HG03097 (cell line): ENCODE data around the gene IQSEC2.

ENCODE experiments used
- ATAC-seq: cut with Tn5 transposase; IDR thresholded peaks from one replicate; pipeline ENCODE4 v1.9.1; 2021; ENCODE audit not compliant: unreplicated experiment, low FRiP score

Gene IQSEC2

DNA sequence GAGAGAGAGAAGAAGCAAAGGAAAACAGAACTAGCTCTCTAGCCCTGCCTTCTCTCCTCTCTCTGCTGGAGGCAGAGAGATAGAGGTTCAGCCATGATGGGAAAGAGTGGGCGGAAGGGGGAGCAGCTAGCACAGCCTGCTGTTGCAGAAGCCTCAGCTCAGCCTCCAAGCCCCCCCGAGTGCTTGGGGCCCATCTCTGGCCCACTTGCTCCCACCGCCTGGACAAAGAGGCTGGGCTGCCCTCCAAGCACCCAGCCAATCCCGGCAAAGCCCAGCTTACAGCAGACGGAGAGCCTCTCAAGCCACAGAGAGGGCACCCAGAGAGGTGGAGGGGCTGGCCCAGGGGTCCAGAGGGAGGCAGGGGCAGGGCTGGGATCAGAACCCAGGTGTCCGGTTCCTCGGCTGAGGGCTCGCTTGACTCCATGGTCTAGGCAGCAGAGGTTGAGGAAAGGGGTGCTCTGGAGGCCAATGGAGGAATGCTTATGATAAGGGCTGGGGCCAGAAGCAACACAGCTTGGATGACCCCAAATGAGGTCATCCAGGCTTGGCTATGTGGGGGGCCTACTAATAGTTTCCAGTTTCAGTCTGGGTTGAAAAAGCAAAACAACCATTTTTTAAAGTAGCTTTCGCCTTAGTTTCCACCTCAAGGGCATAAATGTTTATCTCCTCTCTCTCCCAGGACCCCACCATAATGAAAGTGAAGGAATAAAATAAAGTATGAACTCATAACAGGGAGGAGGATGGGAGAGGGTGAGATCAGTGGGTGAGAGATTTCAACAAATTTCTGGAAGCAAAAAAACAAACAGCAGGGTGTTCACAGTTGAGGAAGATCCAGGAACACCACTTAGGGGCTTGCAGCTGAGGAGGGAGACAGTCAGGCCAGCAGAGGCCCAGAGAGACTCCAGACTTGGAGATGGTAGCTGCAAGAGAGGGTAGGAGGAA is 24.9 kb upstream of the IQSEC2 start:
- no peak for ATAC-seq

DNA sequence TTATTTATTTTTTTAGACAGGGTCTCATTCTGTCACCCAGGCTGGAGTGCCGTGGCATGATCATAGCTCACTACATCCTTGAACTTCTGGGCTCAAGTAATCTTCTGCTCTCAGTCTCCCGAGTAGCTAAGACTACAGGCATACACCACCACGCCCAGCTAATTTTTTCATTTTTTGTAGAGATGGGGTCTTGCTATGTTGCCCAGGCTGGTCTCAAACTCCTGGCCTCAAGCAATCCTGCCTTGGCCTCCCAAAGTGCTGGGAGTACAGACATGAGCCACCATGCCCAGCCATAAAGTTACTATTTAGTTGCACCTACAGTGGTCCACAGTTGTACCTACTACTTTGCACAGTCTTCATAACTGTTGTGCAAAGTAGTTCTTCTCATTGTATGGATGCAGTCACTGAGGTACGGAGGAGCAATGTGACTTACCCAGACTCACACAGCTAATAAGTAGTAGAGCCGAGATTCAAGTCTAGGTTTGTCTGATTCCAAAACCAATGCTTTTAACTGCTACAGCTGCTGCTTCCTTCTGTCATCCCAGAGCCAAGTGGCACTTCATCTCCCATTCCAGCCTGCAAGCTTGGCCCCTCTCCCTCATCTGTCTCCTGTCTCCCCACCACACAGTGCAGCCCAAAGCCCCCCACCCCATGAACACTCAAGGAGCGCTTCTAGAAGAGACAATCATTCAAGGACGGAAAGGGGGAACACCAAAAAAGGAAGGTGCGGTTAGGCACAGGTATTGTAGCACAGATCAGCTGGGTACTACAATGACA is 24.0 kb upstream of the IQSEC2 start:
- ATAC-seq: no peak

DNA sequence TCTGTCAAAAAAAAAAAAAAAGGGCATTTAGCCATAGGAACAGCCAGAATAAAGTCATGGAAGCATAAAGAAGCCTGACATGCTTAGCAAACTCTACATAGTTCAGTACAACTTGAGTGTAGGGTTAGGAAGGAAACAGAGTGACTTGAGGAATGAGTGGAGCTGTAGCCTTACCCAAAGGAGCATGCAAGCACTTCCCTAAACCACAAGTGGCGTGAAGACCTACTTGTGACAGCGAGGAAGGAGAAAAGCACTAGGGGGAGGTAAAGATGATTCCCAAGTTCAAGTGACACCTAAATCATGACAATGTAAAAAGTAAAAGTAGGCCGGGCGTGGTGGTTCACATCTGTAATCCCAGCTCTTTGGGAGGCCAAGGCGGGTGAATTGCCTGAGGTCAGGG is 21.8 kb upstream of the IQSEC2 start:
- ATAC-seq: no peak

DNA sequence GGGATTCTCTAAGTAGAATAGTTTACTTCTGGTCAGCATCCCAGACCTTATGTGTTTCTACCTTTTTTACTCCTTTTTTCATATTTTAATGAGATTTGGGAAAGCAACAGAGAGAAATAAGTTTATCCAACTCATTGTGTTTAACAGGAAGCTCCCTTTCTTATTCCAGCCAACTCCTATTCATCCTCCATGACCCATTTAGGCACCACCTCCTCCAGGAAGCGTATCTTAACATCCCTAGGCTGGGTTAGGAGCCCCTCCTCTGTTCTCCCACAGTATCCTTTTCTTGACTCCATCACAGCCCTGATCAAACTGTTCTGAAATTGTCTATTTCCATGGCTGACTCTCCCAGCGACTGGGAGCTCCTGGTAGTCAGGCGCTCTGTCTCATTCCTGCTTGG is 18.8 kb upstream of the IQSEC2 start:
- ATAC-seq: no peak

DNA sequence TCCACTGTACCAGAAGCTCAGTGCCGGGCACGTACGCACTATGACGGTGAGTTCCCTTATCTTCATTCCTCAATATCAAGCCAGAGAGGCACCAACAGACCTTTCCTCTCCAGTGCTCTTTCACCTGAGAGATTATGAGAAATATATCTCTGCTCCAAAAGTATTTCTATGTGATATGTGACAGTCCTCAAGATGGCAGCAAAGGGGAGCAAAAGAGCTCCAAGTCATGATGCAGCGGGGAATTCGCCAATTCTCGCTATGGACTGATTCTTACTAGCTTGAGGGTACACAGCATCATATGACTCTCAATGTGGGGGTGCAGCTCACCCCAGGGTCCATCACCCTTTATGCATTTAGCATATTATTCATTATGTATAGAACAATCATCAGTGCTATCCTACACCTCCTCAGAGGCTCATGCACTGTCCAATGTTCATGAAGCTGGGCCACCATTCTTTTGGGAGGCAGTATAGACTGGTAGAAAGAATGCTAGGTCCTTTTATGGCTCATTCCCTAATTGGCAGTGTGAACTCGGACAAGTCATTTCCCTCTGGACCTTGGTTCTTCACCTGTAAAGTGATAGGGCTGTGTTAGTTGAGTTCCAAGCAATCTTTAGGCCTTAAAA is 12.8 kb upstream of the IQSEC2 start:
- ATAC-seq: no peak

DNA sequence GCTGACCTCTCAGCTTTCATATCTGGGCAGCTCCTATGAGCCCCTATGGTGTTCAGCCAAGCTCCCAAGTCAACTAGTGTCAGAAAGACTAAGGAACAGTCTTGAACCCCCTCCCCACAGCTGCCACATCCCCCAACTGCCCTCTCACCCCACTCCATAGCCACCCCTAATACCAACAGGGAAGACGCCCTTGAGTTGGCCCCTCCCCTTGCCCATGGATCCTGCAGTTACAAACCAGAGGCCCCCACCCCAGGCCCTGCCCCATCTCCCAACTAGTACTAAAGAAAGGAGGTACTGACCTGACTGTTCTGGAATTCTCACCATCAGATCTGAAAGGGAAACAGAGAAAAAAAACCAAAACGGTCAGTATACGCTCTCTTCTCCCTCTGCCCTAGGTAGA is 10.2 kb upstream of the IQSEC2 start:
- no peak for ATAC-seq

DNA sequence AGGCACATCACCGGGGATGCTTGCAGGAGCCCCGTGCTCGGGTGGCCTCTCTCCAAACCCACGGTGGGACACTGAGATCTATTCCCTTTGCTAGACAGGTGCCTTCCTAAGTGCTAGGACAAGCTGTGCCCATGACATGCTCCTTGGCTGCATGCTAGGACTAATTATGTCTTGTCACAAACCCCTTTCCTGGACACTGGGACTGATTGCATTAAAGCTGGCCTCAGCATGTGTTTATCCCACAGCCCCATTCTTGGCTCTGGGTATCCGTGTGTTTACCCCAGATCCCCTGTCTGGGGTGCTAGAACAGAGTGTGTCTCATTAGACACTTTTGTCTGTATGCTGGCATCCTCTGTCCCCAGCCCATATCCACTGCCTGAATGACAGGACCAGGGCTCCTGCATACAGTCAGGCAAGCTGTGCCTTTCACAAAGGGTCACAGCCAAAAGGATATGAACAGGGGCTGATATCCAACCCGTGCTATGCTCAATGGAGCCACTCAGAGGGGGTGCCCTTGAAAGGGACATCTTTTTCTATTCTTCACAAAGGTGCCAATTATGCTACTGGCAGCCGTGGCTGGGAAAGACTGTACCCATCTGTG is 9.2 kb upstream of the IQSEC2 start:
- no peak for ATAC-seq

DNA sequence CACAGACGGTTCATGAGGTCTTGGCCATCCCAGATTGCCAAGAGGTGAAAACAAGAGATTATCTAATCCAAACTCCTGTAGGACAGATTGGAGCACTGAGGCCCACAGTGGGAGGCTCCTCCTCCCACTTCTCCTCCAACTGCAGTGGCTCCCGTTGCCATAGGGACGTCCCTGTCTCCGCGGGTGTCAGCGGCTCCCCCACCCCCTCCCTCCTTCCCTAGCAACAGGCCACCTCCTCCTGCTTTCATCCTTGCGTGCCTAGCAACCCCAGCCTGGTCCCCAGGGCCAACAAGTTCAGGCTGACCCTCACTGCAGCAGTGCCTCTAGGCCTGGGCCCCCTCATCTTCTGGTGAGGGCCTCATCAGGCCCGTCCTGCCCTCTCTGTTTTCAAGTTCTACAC is 6.8 kb upstream of the IQSEC2 start:
- no peak for ATAC-seq

DNA sequence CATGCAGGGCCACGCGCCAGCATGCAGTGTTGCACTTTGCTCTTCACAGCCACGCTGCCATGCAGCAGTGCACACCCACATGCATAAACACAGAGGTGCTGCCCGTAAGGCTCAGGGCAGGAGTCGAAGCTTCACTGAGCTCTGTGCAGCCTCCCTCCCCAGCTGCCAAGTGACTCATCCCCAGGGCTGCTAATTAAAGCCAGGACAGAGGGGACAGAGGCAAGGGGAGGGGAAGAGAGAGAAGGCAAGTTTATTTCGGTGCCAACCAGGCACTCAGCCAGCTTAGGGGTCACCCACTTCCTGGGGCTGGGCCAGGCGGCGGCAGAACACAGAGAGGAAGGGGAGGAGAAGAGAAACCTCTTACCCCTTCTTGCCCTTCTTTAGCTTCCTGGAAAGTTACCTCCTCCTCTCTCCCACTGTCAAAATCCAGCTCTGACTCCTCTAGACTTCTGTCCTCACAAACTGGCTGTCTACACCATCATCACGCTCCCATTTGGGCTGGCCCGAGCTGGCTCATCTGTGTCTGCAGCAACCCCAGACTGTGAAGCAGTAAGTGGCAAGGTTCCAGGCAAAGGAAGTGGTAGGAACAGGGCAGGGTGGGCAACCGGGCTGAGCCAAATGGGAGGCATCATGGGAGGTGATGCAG is 6.2 kb upstream of the IQSEC2 start:
- ATAC-seq: no peak

DNA sequence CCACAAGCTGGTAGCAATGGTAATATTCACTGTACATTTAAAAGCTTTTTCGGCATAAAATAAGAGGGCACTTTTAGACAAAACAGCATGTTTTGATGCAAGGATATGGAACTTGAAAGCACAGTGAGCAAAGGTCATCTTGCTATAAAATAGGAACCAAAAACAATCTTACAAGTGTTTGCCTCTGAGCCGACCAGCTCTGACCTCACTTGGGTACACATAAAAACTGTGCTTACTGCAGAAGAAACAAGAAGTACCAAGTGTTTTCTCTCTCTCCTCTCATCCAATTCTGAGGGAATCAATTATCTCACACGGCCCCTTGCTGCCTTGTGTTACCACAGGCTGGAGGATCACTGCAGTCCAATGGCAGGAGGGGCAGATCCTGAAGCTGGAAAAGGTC is 4.8 kb upstream of the IQSEC2 start:
- no peak for ATAC-seq

DNA sequence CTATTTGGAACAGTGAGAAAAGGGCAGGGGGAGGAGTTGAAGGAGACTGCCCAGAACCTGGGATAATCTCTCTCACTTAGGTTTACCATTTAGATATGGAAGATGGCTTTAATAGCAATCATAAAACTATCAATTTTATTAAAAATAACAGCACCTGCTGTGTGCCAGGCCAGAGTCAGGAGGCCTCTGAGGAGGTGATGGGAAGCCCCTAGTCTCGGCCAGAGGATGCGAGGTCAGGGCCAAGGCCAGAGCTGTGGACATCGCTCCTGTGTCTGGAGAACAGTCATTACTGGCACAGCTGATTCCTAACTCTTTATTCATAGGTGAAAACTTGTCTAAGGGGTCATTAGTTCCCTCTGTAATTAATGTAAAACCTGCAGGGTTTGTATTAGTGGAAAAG is 4.2 kb upstream of the IQSEC2 start:
- ATAC-seq: no peak

DNA sequence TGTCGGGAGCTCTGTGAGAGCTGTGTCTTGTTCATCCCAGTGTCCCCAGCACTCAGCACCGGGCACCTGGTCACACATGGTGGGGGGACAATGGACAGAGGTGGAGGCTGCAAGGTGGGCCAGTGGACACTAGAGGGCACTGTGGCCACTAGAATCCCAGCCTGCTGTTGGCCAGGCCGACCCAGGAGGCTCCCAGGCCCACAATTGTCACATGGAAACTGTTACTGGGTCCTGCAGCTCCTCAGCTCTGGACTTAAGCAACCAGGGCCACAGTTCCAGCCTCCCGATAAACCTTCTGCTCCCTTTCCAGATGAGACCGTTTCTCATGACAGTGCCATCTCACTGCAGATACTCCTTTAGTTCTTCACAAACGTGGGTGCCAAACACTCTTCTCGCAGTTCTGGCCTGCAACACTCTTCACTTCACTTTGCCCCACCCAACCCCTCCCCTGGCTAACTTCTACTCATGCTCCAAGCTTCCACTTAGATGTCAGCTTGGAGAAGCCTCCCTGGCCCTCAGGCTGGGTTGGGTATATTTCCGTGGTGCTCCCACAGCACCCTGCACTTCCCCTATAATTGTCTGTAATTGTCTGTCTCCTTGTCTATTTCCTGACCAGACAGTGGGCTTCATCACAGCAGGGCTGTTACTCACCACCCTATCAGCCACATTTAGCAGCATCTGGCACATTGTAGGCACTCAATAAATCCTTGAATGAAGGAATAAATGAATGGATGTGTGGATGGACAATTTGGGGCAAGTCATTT is 3.5 kb upstream of the IQSEC2 start:
- ATAC-seq: no peak

DNA sequence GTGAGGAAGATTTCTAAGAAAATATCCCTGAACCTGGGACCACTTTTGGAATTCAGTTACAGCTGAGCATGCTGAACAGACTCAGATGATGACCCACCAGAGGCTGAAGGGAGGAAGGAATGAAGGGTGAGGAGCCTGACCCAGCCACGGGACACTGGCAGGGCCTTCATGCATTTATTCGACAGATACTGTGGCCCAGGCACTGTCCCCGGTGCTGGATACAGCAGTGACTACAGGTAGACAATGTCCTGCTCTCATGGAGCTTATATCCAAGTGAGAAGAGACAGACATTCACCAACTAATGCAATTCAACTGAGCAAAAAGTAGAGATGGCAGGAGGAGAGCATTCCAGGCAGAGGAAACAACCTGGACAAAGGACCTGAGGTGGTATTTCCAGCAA is 2.2 kb upstream of the IQSEC2 start:
- no peak for ATAC-seq

DNA sequence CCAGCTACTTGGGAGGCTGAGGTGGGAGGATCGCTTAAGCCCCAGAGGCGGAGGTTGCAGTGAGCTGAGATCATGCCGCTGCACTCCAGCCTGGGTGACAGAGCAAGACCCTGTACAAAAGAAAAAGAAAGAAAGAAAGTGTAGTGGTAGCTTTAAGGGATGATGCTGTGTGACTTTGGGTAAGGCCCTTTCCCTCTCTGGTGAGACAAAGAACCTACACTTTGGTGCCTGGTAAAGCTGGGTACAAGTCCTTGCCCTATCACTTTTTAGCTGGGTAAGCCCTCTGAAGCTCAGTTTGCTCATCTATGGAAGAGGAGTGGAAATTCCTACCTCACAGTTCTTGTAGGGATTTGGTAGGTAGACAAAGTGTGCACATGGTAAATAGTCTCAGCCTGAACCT is 1.7 kb upstream of the IQSEC2 start:
- ATAC-seq: no peak

DNA sequence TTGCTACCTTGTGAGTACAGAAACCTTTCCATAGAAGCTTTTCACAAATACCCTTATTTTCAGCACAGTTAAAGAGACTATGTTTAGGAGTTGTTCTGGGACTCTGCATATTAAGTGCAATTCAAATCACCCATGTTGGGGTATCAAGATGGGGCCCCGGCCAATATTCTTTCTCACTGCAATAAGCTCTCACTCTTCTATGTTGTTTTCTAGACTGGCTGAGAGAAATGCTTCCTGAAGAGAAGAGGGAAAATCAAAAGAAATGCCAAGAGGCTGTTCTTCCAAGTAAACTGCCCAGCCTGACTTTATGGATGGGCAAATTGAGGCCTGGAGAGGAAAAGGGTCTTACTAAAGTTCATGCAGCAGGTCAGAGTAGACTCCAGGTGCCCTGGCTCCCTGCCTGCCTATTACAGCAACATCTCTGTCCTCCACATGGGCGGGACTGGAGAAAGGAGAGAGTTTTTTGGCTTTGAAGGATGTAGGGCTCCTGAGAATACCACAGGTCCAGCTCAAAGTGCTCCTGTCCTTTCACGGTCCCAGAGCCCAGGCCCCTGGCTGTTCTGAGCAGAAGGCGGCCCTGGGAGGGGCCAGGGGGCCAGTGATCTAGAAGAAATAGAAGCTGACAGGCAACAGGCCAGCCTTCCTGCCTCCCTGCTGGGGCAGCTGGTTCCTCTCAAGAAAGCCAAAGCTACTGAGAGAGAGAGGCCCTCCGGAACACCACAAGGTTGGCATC is 745 bp upstream of the IQSEC2 start:
- no peak for ATAC-seq

DNA sequence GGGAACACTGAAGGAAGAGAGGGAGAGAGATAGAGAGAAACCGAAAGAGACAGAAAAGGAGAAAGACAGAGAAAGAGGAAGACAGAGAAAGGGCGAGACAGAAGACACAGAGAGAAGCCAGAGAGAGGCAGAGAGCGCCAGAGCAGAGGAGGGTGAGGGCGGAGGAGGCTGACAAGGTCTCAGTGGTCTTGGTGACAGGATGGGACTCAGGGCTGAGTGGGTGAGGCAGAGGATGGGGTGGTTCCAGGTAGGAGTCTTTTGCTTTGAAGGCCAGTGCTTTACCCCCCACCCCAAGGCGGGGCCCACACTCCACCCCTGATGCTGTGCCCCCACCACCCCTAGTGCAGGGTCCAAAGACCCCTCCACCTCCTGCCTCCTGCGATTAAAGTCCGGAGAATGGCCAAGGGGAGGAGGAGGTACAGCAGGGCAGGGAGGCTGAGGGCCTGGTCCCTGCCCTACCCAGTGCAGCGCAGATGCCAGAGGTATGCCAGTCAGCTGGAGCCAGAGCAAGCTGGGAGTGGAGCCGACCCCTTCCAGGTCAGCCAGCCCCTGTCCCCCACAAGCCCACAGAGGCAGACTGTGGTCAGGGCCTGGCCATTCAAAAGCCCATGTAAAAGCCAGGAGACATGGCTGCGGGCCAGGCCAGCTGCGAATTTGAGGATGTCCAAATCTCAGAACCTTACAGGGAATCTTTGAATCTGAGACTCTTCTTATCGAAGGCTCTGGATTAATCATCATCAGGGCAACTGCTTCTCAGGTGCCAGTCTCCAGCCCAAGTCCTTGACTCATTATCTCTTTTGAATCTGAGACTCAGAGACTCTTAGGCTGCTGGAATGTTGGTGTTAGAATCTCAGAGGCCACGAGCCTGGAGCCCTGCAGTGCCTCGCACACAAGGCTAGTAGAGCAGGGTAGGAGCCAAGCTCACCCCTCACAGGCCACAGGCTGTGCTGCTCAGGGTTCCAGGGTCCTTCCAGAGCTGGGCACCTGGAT is 758 bp downstream of the IQSEC2 start:
- no peak for ATAC-seq

DNA sequence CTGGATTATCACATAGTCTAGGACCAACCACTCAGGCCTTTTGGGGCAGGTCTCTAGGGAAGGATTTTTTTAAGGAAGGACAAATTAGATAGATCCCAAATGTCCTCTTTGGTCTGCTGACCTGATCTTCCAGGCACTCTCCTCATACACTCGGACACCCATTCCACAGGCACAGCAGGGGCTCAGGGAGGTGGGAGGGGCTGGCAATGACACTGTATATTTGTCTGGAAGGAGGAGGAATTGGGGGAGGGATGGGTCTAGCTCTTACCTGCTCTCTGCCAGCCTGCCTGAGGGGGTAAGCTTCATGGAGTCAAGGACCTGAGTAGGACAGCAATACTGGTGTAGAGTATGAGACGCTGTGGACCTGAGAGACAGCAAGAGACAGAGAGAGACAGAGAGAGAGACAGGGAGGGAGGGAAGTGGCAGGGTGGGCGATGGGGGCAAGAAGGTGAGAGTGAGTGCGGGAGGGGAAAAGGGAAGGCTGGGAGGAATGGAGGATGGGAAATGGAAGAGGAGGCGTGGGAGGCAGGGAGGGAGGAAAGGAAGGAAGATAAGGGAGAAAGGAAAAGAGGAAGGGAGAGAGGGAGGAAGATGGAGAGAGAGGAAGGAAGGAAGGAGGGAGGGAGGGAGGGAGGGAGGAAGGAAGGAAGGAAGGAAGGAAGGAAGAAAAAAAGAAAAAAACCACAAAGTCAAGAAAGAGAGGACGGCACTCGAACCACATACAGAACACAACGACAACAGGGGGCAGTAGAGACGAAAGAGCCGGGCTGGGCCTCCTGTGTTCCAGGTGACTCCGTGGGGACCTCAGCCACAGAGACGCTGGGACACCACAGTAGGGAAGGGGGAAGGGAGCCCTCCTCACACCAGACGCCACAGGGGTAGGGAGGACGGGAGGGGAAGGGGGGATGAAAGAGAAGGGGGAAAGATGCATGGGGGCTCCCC is 1.8 kb downstream of the IQSEC2 start:
- no peak for ATAC-seq
